HCT116 (cell line): Measurements from ENCODE around the gene GAL3ST3. TPM values are rescaled to one million over a fixed set of nuclear protein-coding genes. Genes with fewer than 3 reads are reported as not detected.

Experiments used
- ATAC-seq: fragments of 200-7000 bp; cut with Tn5 transposase; 2 replicates; pipeline ENCODE4 v1.9.1; 2020; ENCODE audit warnings: mild to moderate bottlenecking, moderate library complexity
- BruUV-seq: library from RNA; stranded (reverse); fragments of 400-500 nt; replicated peaks from 2 replicates; lab custom pipeline; 2021; lab: Mats Ljungman, UMichigan
- CTCF ChIA-PET: fragments of 300-600 bp; sonication (Branson Sonifier 250); formaldehyde crosslinking; loops from one replicate; lab custom pipeline; 2021; ENCODE audit warnings: antibody characterized with exemption; lab: Charles Lee
- POLR2A ChIA-PET: fragments of 300-600, 350-600 bp; sonication (Branson Sonifier 250); formaldehyde crosslinking; loops from one replicate; lab custom pipeline; 2021; ENCODE audit warnings: antibody characterized with exemption; lab: Charles Lee
- RAD21 ChIA-PET, 2 experiments: fragments of 300-600 bp; sonication (Branson Sonifier 250); formaldehyde crosslinking; loops; one replicate each; lab custom pipeline; 2023; ENCODE audit warnings: low total read pairs in 2 of 2; ENCODE audit not compliant: uncharacterized antibody in 2 of 2, unreplicated experiment in 2 of 2, low non-redundant PET in 1 of 2; lab: Charles Lee
- DNase-seq: peaks from one replicate; pipeline ENCODE4 v3.0.0-alpha.2; 2010; ENCODE audit warnings: low read depth, low spot score
- H2AFZ ChIP-seq: fragments of 200-600 bp; shearing (Covaris generic), sonication (generic); 2 replicates; pipeline ENCODE4 v1.6.1; 2017; ENCODE audit warnings: low read depth, mixed run types, mixed read lengths, antibody characterized with exemption, low read length; ENCODE audit not compliant: poor library complexity, severe bottlenecking
- H3K27ac ChIP-seq: 2 replicates; pipeline ENCODE4 v1.5.1; 2012; ENCODE audit warnings: low read depth, low read length
- H3K27me3 ChIP-seq: fragments of 200-600 bp; sonication (generic); 2 replicates; pipeline ENCODE4 v1.6.1; 2016; ENCODE audit warnings: mixed run types, low read length, mixed read lengths; ENCODE audit not compliant: insufficient read depth
- H3K36me3 ChIP-seq, 2 experiments: fragments of 200-500 bp in 1 of 2; fragments of 200-600 bp in 1 of 2; sonication (Bioruptor generic) in 1 of 2; sonication (generic) in 1 of 2; 2 replicates each; pipeline versions ENCODE4 v1.5.1 to v1.6.1; 2014 to 2016; ENCODE audit warnings: low read length in 2 of 2, inconsistent platforms in 1 of 2, mixed read lengths in 1 of 2, mixed run types in 1 of 2; ENCODE audit not compliant: insufficient read depth in 2 of 2, control insufficient read depth in 1 of 2
- H3K4me1 ChIP-seq, 2 experiments: fragments of 200-600 bp in 1 of 2; sonication (generic) in 1 of 2; 2 replicates each; pipeline versions ENCODE4 v1.5.1 to v1.6.1; 2012 to 2017; ENCODE audit warnings: low read length in 2 of 2, inconsistent platforms in 1 of 2, mild to moderate bottlenecking in 1 of 2, mixed read lengths in 1 of 2, mixed run types in 1 of 2, moderate library complexity in 1 of 2; ENCODE audit not compliant: insufficient read depth in 2 of 2, control insufficient read depth in 1 of 2
- H3K4me2 ChIP-seq: fragments of 200-600 bp; sonication (generic); 2 replicates; pipeline ENCODE4 v1.6.1; 2017; ENCODE audit warnings: mixed run types, low read length, mixed read lengths
- H3K4me3 ChIP-seq, 2 experiments: fragments of 200-600 bp in 1 of 2; sonication (generic) in 1 of 2; replicated peaks in 1 of 2; 2 replicates each; pipeline ENCODE4 v1.5.1; 2011 to 2016; ENCODE audit warnings: low read length in 2 of 2, control low read depth in 1 of 2, low read depth in 1 of 2, mild to moderate bottlenecking in 1 of 2, mixed read lengths in 1 of 2, mixed run types in 1 of 2
- H3K79me2 ChIP-seq: fragments of 200-600 bp; sonication (generic); 2 replicates; pipeline ENCODE4 v1.6.1; 2017; ENCODE audit warnings: mild to moderate bottlenecking, mixed run types, low read length, moderate library complexity, mixed read lengths; ENCODE audit not compliant: insufficient read depth
- H3K9ac ChIP-seq: fragments of 200-600 bp; sonication (generic); 2 replicates; pipeline ENCODE4 v1.6.1; 2016; ENCODE audit warnings: low read length, mixed read lengths
- H3K9me2 ChIP-seq: fragments of 200-600 bp; sonication (generic), shearing (Covaris generic); 2 replicates; pipeline ENCODE4 v1.6.1; 2017; ENCODE audit warnings: mixed run types, mild to moderate bottlenecking, moderate library complexity; ENCODE audit not compliant: insufficient read depth
- H3K9me3 ChIP-seq, 2 experiments: fragments of 200-500 bp in 1 of 2; fragments of 200-600 bp in 1 of 2; sonication (Bioruptor generic) in 1 of 2; sonication (generic) in 1 of 2; 2 replicates each; pipeline ENCODE4 v1.6.1; 2014 to 2017; ENCODE audit warnings: low read length in 2 of 2, mixed read lengths in 2 of 2, inconsistent platforms in 1 of 2, low read depth in 1 of 2, mild to moderate bottlenecking in 1 of 2, mixed run types in 1 of 2, moderate library complexity in 1 of 2; ENCODE audit not compliant: control insufficient read depth in 1 of 2, insufficient read depth in 1 of 2
- H4K20me1 ChIP-seq: fragments of 200-600 bp; sonication (generic), shearing (Covaris generic); 2 replicates; pipeline ENCODE4 v1.6.1; 2017; ENCODE audit warnings: mixed run types, mild to moderate bottlenecking, moderate library complexity; ENCODE audit not compliant: insufficient read depth
- CEBPB ChIP-seq: IDR thresholded peaks from 2 replicates; pipeline ENCODE4 v1.6.1; 2012; ENCODE audit warnings: low read depth
- ELF1 ChIP-seq: IDR thresholded peaks from 2 replicates; pipeline ENCODE4 v1.6.1; 2012; ENCODE audit warnings: low read depth, borderline replicate concordance
- EZH2 ChIP-seq: fragments of 200-600 bp; sonication (generic); IDR thresholded peaks from 2 replicates; pipeline ENCODE4 v1.6.1; 2017; ENCODE audit warnings: antibody characterized with exemption, mixed run types
- EZH2phosphoT487 ChIP-seq: fragments of 200-600 bp; IDR thresholded peaks from 2 replicates; pipeline ENCODE4 v1.6.1; 2018; ENCODE audit warnings: antibody characterized with exemption, borderline replicate concordance
- JUND ChIP-seq: IDR thresholded peaks from 2 replicates; pipeline ENCODE4 v1.6.1; 2012
- POLR2AphosphoS5 ChIP-seq: IDR thresholded peaks from 2 replicates; pipeline ENCODE4 v1.6.1; 2011; ENCODE audit warnings: mild to moderate bottlenecking, low read depth, low read length, moderate library complexity
- RAD21 ChIP-seq: IDR thresholded peaks from 2 replicates; pipeline ENCODE4 v1.6.1; 2012; ENCODE audit warnings: low read depth, mild to moderate bottlenecking
- SIN3A ChIP-seq: IDR thresholded peaks from 2 replicates; pipeline ENCODE4 v1.6.1; 2012; ENCODE audit warnings: low read depth
- SP1 ChIP-seq: IDR thresholded peaks from 2 replicates; pipeline ENCODE4 v1.6.1; 2012; ENCODE audit warnings: low read depth
- TCF7L2 ChIP-seq: IDR thresholded peaks from 2 replicates; pipeline ENCODE4 v1.7.0; 2011; ENCODE audit warnings: borderline replicate concordance, inconsistent platforms; ENCODE audit not compliant: insufficient read depth, insufficient read length; ENCODE audit errors: extremely low read depth
- ZFX ChIP-seq: fragments of 450-650 bp; IDR thresholded peaks from 2 replicates; pipeline ENCODE4 v1.6.1; 2017
- intact Hi-C: fragments of 100-400 bp; cut with micrococcal nuclease; formaldehyde crosslinking; loops from 2 replicates; pipeline ENCODE4 v1.10.0; 2022
- total RNA-seq: library from RNA; stranded (reverse); gene quantifications from one replicate; pipeline ENCODE4 v1.2.1, GENCODE V29; 2021; ENCODE audit not compliant: unreplicated experiment
- TF ChIP-seq, protein P1 (sequence below): IDR thresholded peaks from 2 replicates; pipeline ENCODE4 v1.6.1; 2011; ENCODE audit warnings: mild to moderate bottlenecking, low read length, moderate library complexity; ENCODE audit not compliant: insufficient replicate concordance; ENCODE audit errors: extremely low read depth
- TF ChIP-seq, protein P2 (sequence below): IDR thresholded peaks from 2 replicates; pipeline ENCODE4 v1.6.1; 2012

The GAL3ST3 gene
- total RNA-seq, 1 experiment from 2014 or later: not detected

DNA sequence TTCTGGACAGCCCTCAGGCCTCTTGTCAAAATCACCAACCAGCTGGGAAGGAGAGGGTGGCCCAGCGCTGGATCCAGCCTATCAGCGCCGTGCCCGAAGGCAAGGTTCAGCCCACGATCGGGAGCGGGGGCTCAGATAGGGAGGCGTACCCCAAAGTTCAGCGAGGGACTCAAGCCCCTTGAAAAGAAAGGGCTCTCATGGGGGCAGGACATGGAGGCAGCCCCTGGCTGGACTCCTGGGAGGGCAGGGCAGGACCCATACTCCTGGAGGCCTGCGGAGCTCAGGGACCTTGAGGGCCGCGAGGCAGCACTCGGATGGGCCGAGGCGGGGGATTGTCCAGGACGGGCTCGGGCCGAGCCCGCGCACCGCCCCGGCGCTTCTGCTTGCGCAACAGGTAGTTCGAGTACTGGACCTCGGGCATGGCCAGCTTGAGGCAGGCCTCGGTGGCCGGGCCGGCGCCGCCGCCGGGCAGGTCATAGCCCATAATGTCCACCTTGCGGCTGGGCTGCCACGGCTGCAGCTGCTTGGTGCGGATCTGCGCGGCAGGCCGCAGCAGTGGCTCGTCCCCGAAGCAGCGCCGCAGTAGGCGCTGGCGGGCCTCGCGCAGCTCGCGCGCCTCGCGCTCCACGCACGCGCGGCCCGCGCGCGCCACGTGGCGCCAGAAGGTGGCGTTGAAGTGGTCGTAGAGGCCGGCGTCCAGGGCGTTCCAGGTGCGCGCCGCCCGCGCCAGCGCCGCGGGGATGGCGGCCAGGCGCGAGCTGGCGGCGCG is 6.5 kb downstream of the GAL3ST3 start:
- intact Hi-C loops: no loop called here
- no peak overlapping the region for H3K9ac ChIP-seq
- ATAC-seq: no peak
- CTCF ChIA-PET: no interaction called here
- H3K79me2 ChIP-seq: no peaks in the 10 kb centered on the region
- no peaks in the 10 kb centered on the region for H3K36me3 ChIP-seq
- POLR2A ChIA-PET: no interaction called here
- H3K4me2 ChIP-seq: no peak overlapping the region
- no peaks in the 10 kb centered on the region for H3K9me3 ChIP-seq
- H3K4me3 ChIP-seq: no peak overlapping the region
- H3K9me2 ChIP-seq: no peaks in the 10 kb centered on the region
- peaks cover 0 to 9% of the 10 kb centered on the region in 2 experiments; a peak in 3 of 4 replicates for H3K4me1 ChIP-seq
- no TSS peak for BruUV-seq
- no peaks in the 10 kb centered on the region for H4K20me1 ChIP-seq
- no peak overlapping the region for H3K27ac ChIP-seq
- TF ChIP-seq CEBPB (no peak), TCF7L2 (no peak)
- RAD21 ChIA-PET: no interaction called here
- DNase-seq: no peak
- no peaks in the 10 kb centered on the region for H3K27me3 ChIP-seq
- no peak overlapping the region for H2AFZ ChIP-seq

DNA sequence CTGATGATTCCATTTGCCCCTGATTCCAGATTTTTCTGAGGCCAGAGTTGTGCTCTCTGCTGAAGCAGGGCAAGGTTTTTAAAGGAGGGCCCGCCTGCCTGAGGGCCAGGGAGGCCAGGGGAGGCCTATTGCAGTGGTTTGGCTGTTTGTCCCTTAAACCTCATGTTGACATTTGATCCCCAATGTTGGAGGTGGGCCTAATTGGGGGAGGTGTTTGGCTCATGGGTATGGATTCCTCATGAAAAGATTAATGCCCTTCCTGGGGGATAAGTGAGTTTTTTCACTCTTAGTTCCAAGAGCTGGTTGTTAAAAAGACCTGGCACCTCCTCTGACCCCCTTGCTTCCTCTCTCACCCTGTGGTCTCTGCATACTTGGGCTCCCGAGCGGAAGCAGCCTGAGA is 9.2 kb downstream of the GAL3ST3 start:
- Histone ChIP-seq H3K27me3 (no peaks in the 10 kb centered on the region), H3K9me3 (no peaks in the 10 kb centered on the region), H3K9me2 (no peaks in the 10 kb centered on the region), H3K79me2 (no peaks in the 10 kb centered on the region), H3K36me3 (no peaks in the 10 kb centered on the region), H3K27ac (no peak overlapping the region), H2AFZ (no peak overlapping the region), H3K9ac (no peak overlapping the region), H3K4me1 (peaks cover 0 to 1% of the 10 kb centered on the region in 2 experiments; a peak in 2 of 4 replicates), H4K20me1 (no peaks in the 10 kb centered on the region), H3K4me2 (no peak overlapping the region), H3K4me3 (no peak overlapping the region)
- no peak for DNase-seq
- POLR2A ChIA-PET: no interaction called here
- CTCF ChIA-PET: no interaction called here
- no peak for ATAC-seq
- TF ChIP-seq, protein P1, sequence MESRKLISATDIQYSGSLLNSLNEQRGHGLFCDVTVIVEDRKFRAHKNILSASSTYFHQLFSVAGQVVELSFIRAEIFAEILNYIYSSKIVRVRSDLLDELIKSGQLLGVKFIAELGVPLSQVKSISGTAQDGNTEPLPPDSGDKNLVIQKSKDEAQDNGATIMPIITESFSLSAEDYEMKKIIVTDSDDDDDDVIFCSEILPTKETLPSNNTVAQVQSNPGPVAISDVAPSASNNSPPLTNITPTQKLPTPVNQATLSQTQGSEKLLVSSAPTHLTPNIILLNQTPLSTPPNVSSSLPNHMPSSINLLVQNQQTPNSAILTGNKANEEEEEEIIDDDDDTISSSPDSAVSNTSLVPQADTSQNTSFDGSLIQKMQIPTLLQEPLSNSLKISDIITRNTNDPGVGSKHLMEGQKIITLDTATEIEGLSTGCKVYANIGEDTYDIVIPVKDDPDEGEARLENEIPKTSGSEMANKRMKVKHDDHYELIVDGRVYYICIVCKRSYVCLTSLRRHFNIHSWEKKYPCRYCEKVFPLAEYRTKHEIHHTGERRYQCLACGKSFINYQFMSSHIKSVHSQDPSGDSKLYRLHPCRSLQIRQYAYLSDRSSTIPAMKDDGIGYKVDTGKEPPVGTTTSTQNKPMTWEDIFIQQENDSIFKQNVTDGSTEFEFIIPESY: no peak
- TF ChIP-seq EZH2 (no peak), EZH2phosphoT487 (no peak), SP1 (no peak), CEBPB (no peak), POLR2AphosphoS5 (no peak), ZFX (no peak), JUND (no peak), SIN3A (no peak), ELF1 (no peak), RAD21 (no peak), TCF7L2 (no peak)
- TF ChIP-seq, protein P2, sequence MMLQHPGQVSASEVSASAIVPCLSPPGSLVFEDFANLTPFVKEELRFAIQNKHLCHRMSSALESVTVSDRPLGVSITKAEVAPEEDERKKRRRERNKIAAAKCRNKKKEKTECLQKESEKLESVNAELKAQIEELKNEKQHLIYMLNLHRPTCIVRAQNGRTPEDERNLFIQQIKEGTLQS: no peak
- BruUV-seq: no TSS peak
- RAD21 ChIA-PET: no interaction called here
- intact Hi-C loops: no loop called here
